ENCODE results near the gene C17orf50. TPM values are rescaled to one million over a fixed set of nuclear protein-coding genes. Genes with fewer than 3 reads are reported as not detected.

Gene C17orf50
- total RNA-seq, 1 donor from 2014 or later, result not detected

GRCh38 chr17:35788477-35789368 lies 28.0 kb downstream of the C17orf50 start:
- DNase-seq (ENCODE audit: low spot score), result no peak

GRCh38 chr17:35790841-35791240 lies 30.2 kb downstream of the C17orf50 start:
- DNase-seq (ENCODE audit: low spot score), result no peak

GRCh38 chr17:35791681-35792350 lies 31.1 kb downstream of the C17orf50 start:
- no peak for DNase-seq (ENCODE audit: low spot score)

- DNase-seq (ENCODE audit: low spot score), result no peak
Measured at GRCh38 chr17:35793257-35793656, 32.6 kb downstream of the C17orf50 start.

- DNase-seq (ENCODE audit: low spot score), result peak; percentile 54
Measured at GRCh38 chr17:35795007-35795870, 34.6 kb downstream of the C17orf50 start, which contains the start of gene MMP28. TSS of gene MMP28 (minus strand) at chr17:35795641. CDS start at chr17:35795377, 264 bp downstream.

- DNase-seq (ENCODE audit: low spot score), result no peak
Measured at GRCh38 chr17:35795871-35796265, 35.2 kb downstream of the C17orf50 start.

GRCh38 chr17:35796942-35797341 lies 36.3 kb downstream of the C17orf50 start:
- no peak for DNase-seq (ENCODE audit: low spot score)

GRCh38 chr17:35797370-35797769 lies 36.7 kb downstream of the C17orf50 start:
- DNase-seq (ENCODE audit: low spot score), result no peak

GRCh38 chr17:35797918-35798317 lies 37.2 kb downstream of the C17orf50 start:
- DNase-seq (ENCODE audit: low spot score), result no peak

GRCh38 chr17:35799942-35800341 lies 39.3 kb downstream of the C17orf50 start:
- DNase-seq (ENCODE audit: low spot score), result peak; percentile 90

GRCh38 chr17:35801583-35802224 lies 41.0 kb downstream of the C17orf50 start:
- peak; percentile 83 for DNase-seq (ENCODE audit: low spot score)

- DNase-seq (ENCODE audit: low spot score), result peak; percentile 71
Measured at GRCh38 chr17:35804658-35805192, 44.0 kb downstream of the C17orf50 start.

GRCh38 chr17:35807371-35808144 lies 46.9 kb downstream of the C17orf50 start:
- DNase-seq (ENCODE audit: low spot score), result no peak

- no peak for DNase-seq (ENCODE audit: low spot score)
Measured at GRCh38 chr17:35808240-35808961, 47.7 kb downstream of the C17orf50 start.

- DNase-seq (ENCODE audit: low spot score), result peak; percentile 98
Measured at GRCh38 chr17:35808962-35809854, 48.5 kb downstream of the C17orf50 start, which contains the start of gene TAF15. TSS of gene TAF15 (plus strand) at chr17:35809484. CDS start at chr17:35809570, 86 bp downstream.

- no peak for DNase-seq (ENCODE audit: low spot score)
Measured at GRCh38 chr17:35809855-35810461, 49.3 kb downstream of the C17orf50 start.

GRCh38 chr17:35811759-35812158 lies 51.1 kb downstream of the C17orf50 start:
- no peak for DNase-seq (ENCODE audit: low spot score)

- no peak for DNase-seq (ENCODE audit: low spot score)
Measured at GRCh38 chr17:35812456-35812855, 51.8 kb downstream of the C17orf50 start.
